Mammary microvascular endothelial cell (primary cell): ENCODE measurements around the gene SNX11. TPM values are rescaled to one million over a fixed set of nuclear protein-coding genes. Genes with fewer than 3 reads are reported as not detected.

Experiments
- total RNA-seq: library from RNA; depleted of rRNA; stranded (reverse); fragments of >200 nt; gene quantifications from 2 replicates; pipeline ENCODE4 v1.2.3, GENCODE V29; 2015

The SNX11 gene
- 12.6 and 17.4 TPM in 2 replicates for total RNA-seq

GRCh38 chr17:48107137-48108055 is at the start of gene SNX11:
TSS of gene SNX11 (plus strand) at chr17:48107766. CDS start at chr17:48112044, 4,278 bp downstream.

GRCh38 chr17:48101012-48101720 is 6.4 kb upstream of the SNX11 start, which contains the start of gene CBX1:
TSS of gene CBX1 (minus strand) at chr17:48101478. CDS start at chr17:48077004, 24,474 bp downstream.

Other genes starting within 250 kb of the SNX11 start
- 2.9 and 5.1 TPM in 2 replicates for gene SP2, start 211.5 kb upstream of the SNX11 start, total RNA-seq
- 34.5 and 39.0 TPM in 2 replicates for gene PNPO, start 166.2 kb upstream of the SNX11 start, total RNA-seq
- not detected in 2 replicates for gene PRR15L, start 149.9 kb upstream of the SNX11 start, total RNA-seq
- gene CDK5RAP3, start 136.7 kb upstream of the SNX11 start, total RNA-seq = 60.9 and 61.5 TPM in 2 replicates
- gene COPZ2, start 70.0 kb upstream of the SNX11 start, total RNA-seq = 15.3 and 15.9 TPM in 2 replicates
- 100 and 105 TPM in 2 replicates for gene NFE2L1, start 59.4 kb upstream of the SNX11 start, total RNA-seq
- gene CBX1, start 6.3 kb upstream of the SNX11 start, total RNA-seq = 55.2 and 59.2 TPM in 2 replicates